HG02678 (cell line): ENCODE results near the gene MAP2K4.

Experiments used
- ATAC-seq: cut with Tn5 transposase; IDR thresholded peaks from one replicate; pipeline ENCODE4 v1.9.1; 2021; ENCODE audit warnings: mild to moderate bottlenecking, moderate library complexity; ENCODE audit not compliant: unreplicated experiment

The MAP2K4 gene

GRCh38 chr17:12088035-12088434, 67.4 kb downstream of the MAP2K4 start:
- ATAC-seq, result no peak

GRCh38 chr17:12089809-12090384, 69.2 kb downstream of the MAP2K4 start:
- no peak for ATAC-seq

GRCh38 chr17:12094336-12094735, 73.7 kb downstream of the MAP2K4 start:
- no peak for ATAC-seq

GRCh38 chr17:12095522-12095921, 74.8 kb downstream of the MAP2K4 start:
- no peak for ATAC-seq

- ATAC-seq, result no peak
These were observed 76.6 kb downstream of the MAP2K4 start for GRCh38 chr17:12097326-12097725.

GRCh38 chr17:12098568-12098967, 77.9 kb downstream of the MAP2K4 start:
- peak; percentile 93 for ATAC-seq

- no peak for ATAC-seq
These were observed 78.7 kb downstream of the MAP2K4 start for GRCh38 chr17:12099412-12099811.

- ATAC-seq, result no peak
These were observed 84.2 kb downstream of the MAP2K4 start for GRCh38 chr17:12104831-12105230.

GRCh38 chr17:12107905-12108304, 87.2 kb downstream of the MAP2K4 start:
- ATAC-seq, result no peak

GRCh38 chr17:12110906-12111305, 90.2 kb downstream of the MAP2K4 start:
- ATAC-seq, result no peak

GRCh38 chr17:12113156-12113555, 92.5 kb downstream of the MAP2K4 start:
- no peak for ATAC-seq

- ATAC-seq, result no peak
These were observed 94.2 kb downstream of the MAP2K4 start for GRCh38 chr17:12114686-12115418.

- ATAC-seq, result no peak
These were observed 95.5 kb downstream of the MAP2K4 start for GRCh38 chr17:12116143-12116542.

- ATAC-seq, result no peak
These were observed 97.9 kb downstream of the MAP2K4 start for GRCh38 chr17:12118617-12119016.

- ATAC-seq, result no peak
These were observed 101.4 kb downstream of the MAP2K4 start for GRCh38 chr17:12122075-12122474.

- ATAC-seq, result no peak
These were observed 106.5 kb downstream of the MAP2K4 start for GRCh38 chr17:12127177-12127576.

GRCh38 chr17:12127667-12128066, 107.0 kb downstream of the MAP2K4 start:
- no peak for ATAC-seq

- no peak for ATAC-seq
These were observed 108.3 kb downstream of the MAP2K4 start for GRCh38 chr17:12128946-12129345.

- ATAC-seq, result no peak
These were observed 112.5 kb downstream of the MAP2K4 start for GRCh38 chr17:12133183-12133582.

- no peak for ATAC-seq
These were observed 113.4 kb downstream of the MAP2K4 start for GRCh38 chr17:12134101-12134500.

GRCh38 chr17:12134587-12134986, 113.9 kb downstream of the MAP2K4 start:
- ATAC-seq, result no peak

GRCh38 chr17:12136243-12136642, 115.6 kb downstream of the MAP2K4 start:
- ATAC-seq, result no peak

GRCh38 chr17:12136646-12137045, 116.0 kb downstream of the MAP2K4 start:
- ATAC-seq, result no peak
